ENCODE measurements around the gene DENND4A. TPM values are rescaled to one million over a fixed set of nuclear protein-coding genes. Genes with fewer than 3 reads are reported as not detected.

The DENND4A gene
- total RNA-seq, 4 donors from 2014 or later = 24.4 to 46.4 (median 33.1) TPM

- H3K4me3 ChIP-seq = no peak overlapping the region
- H3K27me3 ChIP-seq = no peaks in the 10 kb centered on the region
- DNase-seq = no peak
- no peaks in the 10 kb centered on the region for H3K9me3 ChIP-seq
- peaks cover 0 to 5% of the 10 kb centered on the region in 2 donors for H3K4me1 ChIP-seq
- intact Hi-C loops (cut with DNase I; ENCODE audit: low total_unique reads) (no loop called here), in situ Hi-C loops (cut with MboI; ENCODE audit: low sequenced_read_pairs in 4 of 4) (no loop called here)
- ATAC-seq = no peak
- no peak for TF ChIP-seq CTCF (IDR thresholded peaks at IDR 0.05 in 4 of 5, conservative IDR thresholded peaks at IDR 0.05 in 1 of 5)
- TF ChIP-seq POLR2A (IDR thresholded peaks at IDR 0.05) = no peak
- H3K36me3 ChIP-seq = no peaks in the 10 kb centered on the region
- H3K27ac ChIP-seq = no peak overlapping the region
Measured at GRCh38 chr15:65777843-65778242, 14.2 kb downstream of the DENND4A start.

GRCh38 chr15:65777053-65777452 lies 15.0 kb downstream of the DENND4A start:
- in situ Hi-C loops (cut with MboI; ENCODE audit: low sequenced_read_pairs in 4 of 4) (no loop called here), intact Hi-C loops (cut with DNase I; ENCODE audit: low total_unique reads) (no loop called here)
- H3K4me3 ChIP-seq = no peak overlapping the region

GRCh38 chr15:65773386-65774111 lies 18.5 kb downstream of the DENND4A start:
- H3K4me1 ChIP-seq = peaks cover 0 to 3% of the 10 kb centered on the region in 2 donors
- H3K36me3 ChIP-seq = no peaks in the 10 kb centered on the region
- intact Hi-C loops (cut with DNase I; ENCODE audit: low total_unique reads) = no loop called here
- no peak overlapping the region for H3K4me3 ChIP-seq
- H3K27ac ChIP-seq = no peak overlapping the region
- H3K27me3 ChIP-seq = no peaks in the 10 kb centered on the region
- H3K9me3 ChIP-seq = no peaks in the 10 kb centered on the region
- TF ChIP-seq CTCF (IDR thresholded peaks at IDR 0.05 in 4 of 5, conservative IDR thresholded peaks at IDR 0.05 in 1 of 5) = no peak
- TF ChIP-seq POLR2A (IDR thresholded peaks at IDR 0.05) = no peak
- DNase-seq (no peak), ATAC-seq (no peak)
- in situ Hi-C loops (cut with MboI; ENCODE audit: low sequenced_read_pairs in 4 of 4) = no loop called here

More at GRCh38 chr15:65777053-65777452, 15.0 kb downstream of the DENND4A start:
- ATAC-seq (no peak), DNase-seq (no peak)
- no peak overlapping the region for H3K27ac ChIP-seq
- H3K27me3 ChIP-seq = no peaks in the 10 kb centered on the region
- H3K9me3 ChIP-seq = no peaks in the 10 kb centered on the region
- H3K36me3 ChIP-seq = no peaks in the 10 kb centered on the region
- no peak for TF ChIP-seq CTCF (IDR thresholded peaks at IDR 0.05 in 4 of 5, conservative IDR thresholded peaks at IDR 0.05 in 1 of 5)
- no peak for TF ChIP-seq POLR2A (IDR thresholded peaks at IDR 0.05)
- peaks cover 0 to 3% of the 10 kb centered on the region in 2 donors for H3K4me1 ChIP-seq

GRCh38 chr15:65772930-65773329 lies 19.2 kb downstream of the DENND4A start:
- Histone ChIP-seq H3K4me1 (peaks cover 0 to 3% of the 10 kb centered on the region in 2 donors), H3K4me3 (no peak overlapping the region), H3K27me3 (no peaks in the 10 kb centered on the region), H3K36me3 (no peaks in the 10 kb centered on the region), H3K9me3 (no peaks in the 10 kb centered on the region), H3K27ac (no peak overlapping the region)
- TF ChIP-seq CTCF (IDR thresholded peaks at IDR 0.05 in 4 of 5, conservative IDR thresholded peaks at IDR 0.05 in 1 of 5) (no peak), POLR2A (IDR thresholded peaks at IDR 0.05) (no peak)
- in situ Hi-C loops (cut with MboI; ENCODE audit: low sequenced_read_pairs in 4 of 4) = no loop called here
- ATAC-seq (no peak), DNase-seq (no peak)
- intact Hi-C loops (cut with DNase I; ENCODE audit: low total_unique reads) = no loop called here
